BLaER1 (cell line): ENCODE data around the gene NAT10.
"Not testable (repeated sequence)": the region's sequence is repeated elsewhere in the genome, so short reads cannot be mapped to it uniquely, and the experiment has no call there.

Experiments
- H3K27ac ChIP-seq: shearing (Covaris generic); formaldehyde crosslinking; 2 replicates; pipeline ENCODE4 v1.8.1; 2022
- H3K27me3 ChIP-seq: shearing (Covaris generic); formaldehyde crosslinking; 2 replicates; pipeline ENCODE4 v1.8.1; 2022
- H3K36me3 ChIP-seq: shearing (Covaris generic); formaldehyde crosslinking; 2 replicates; pipeline ENCODE4 v1.8.1; 2022
- H3K4me1 ChIP-seq: shearing (Covaris generic); formaldehyde crosslinking; 2 replicates; pipeline ENCODE4 v1.8.1; 2022
- H3K4me2 ChIP-seq: shearing (Covaris generic); formaldehyde crosslinking; 2 replicates; pipeline ENCODE4 v1.8.1; 2022
- H3K4me3 ChIP-seq: shearing (Covaris generic); formaldehyde crosslinking; 2 replicates; pipeline ENCODE4 v1.8.1; 2022
- H3K9ac ChIP-seq: shearing (Covaris generic); formaldehyde crosslinking; 2 replicates; pipeline ENCODE4 v1.8.1; 2022
- H3K9me3 ChIP-seq: shearing (Covaris generic); formaldehyde crosslinking; 2 replicates; pipeline ENCODE4 v1.8.1; 2022
- H4K20me1 ChIP-seq: shearing (Covaris generic); formaldehyde crosslinking; 2 replicates; pipeline ENCODE4 v1.8.1; 2022
- Cebpa-rat ChIP-seq: shearing (Covaris generic); IDR thresholded peaks from 2 replicates; pipeline ENCODE4 v1.8.1; 2022

NAT10 gene

GRCh38 chr11:34176751-34177209 is 71.4 kb downstream of the NAT10 start:
- TF ChIP-seq Cebpa-rat: no peak
- H3K9me3 ChIP-seq: no peaks in the 10 kb centered on the region
- no peak overlapping the region for H3K27ac ChIP-seq
- peaks cover 10% of the 10 kb centered on the region for H3K4me1 ChIP-seq
- H3K27me3 ChIP-seq: no peaks in the 10 kb centered on the region
- no peak overlapping the region for H3K4me2 ChIP-seq
- H3K9ac ChIP-seq: no peak overlapping the region
- no peaks in the 10 kb centered on the region for H3K36me3 ChIP-seq
- no peak overlapping the region for H3K4me3 ChIP-seq
- H4K20me1 ChIP-seq: no peaks in the 10 kb centered on the region

- no peak overlapping the region for H3K4me3 ChIP-seq
- H3K27me3 ChIP-seq: no peaks in the 10 kb centered on the region
- no peak overlapping the region for H3K9ac ChIP-seq
- no peaks in the 10 kb centered on the region for H4K20me1 ChIP-seq
- peaks cover 10% of the 10 kb centered on the region for H3K4me1 ChIP-seq
- H3K27ac ChIP-seq: no peak overlapping the region
- no peak overlapping the region for H3K4me2 ChIP-seq
- no peaks in the 10 kb centered on the region for H3K36me3 ChIP-seq
- TF ChIP-seq Cebpa-rat: no peak
- H3K9me3 ChIP-seq: no peaks in the 10 kb centered on the region
Measured at GRCh38 chr11:34178209-34178821, 72.9 kb downstream of the NAT10 start.

DNA sequence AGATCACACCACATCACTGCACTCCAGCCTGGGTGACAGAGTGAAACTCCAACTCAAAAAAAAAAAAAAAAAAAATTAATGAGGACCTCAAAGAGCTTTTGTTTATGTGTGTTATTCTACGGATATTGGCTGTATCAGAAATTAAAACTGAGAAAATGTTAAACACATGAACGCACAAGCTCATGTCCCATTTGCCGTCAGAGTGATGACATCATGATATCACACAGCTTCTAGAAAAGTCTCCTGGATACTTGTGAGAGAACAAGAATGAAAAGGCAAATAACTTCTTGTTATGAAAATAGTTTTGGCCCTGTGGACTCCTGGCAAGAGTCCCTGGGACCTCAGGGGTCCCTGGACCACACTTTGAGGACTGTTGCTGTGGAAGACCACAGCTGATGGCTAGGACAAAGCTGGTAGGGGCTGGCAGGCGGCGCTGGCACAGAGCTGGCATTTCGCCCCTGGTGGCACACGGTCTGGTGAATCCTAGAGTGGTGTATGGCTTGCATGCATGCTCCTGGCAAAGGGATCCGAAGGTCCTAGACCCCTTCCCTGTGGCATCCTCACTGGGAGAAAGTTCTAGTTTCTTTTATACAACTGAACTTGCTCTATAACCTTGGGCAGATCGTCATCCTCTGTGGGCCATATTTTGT is 73.7 kb downstream of the NAT10 start:
- Histone ChIP-seq H3K9ac (no peak overlapping the region), H3K9me3 (no peaks in the 10 kb centered on the region), H3K27ac (no peak overlapping the region), H3K36me3 (no peaks in the 10 kb centered on the region), H3K4me1 (peaks cover 5% of the 10 kb centered on the region; the same call in 1 of the 2 replicates), H3K4me2 (no peak overlapping the region), H4K20me1 (no peaks in the 10 kb centered on the region), H3K4me3 (no peak overlapping the region), H3K27me3 (no peaks in the 10 kb centered on the region)
- no peak for TF ChIP-seq Cebpa-rat

GRCh38 chr11:34180040-34180813 is 74.8 kb downstream of the NAT10 start:
- Histone ChIP-seq H3K4me3 (no peak overlapping the region), H3K4me1 (no peaks in the 10 kb centered on the region), H3K9ac (no peak overlapping the region), H3K4me2 (no peak overlapping the region), H3K27ac (no peak overlapping the region), H3K9me3 (no peaks in the 10 kb centered on the region), H4K20me1 (no peaks in the 10 kb centered on the region), H3K27me3 (no peaks in the 10 kb centered on the region), H3K36me3 (no peaks in the 10 kb centered on the region)
- TF ChIP-seq Cebpa-rat: no peak

GRCh38 chr11:34180814-34181165 is 75.4 kb downstream of the NAT10 start:
- not testable (repeated sequence) for H3K27ac ChIP-seq, H3K36me3 ChIP-seq, H3K4me2 ChIP-seq, H3K4me1 ChIP-seq, H3K4me3 ChIP-seq, H3K9ac ChIP-seq, H4K20me1 ChIP-seq, H3K9me3 ChIP-seq, H3K27me3 ChIP-seq

DNA sequence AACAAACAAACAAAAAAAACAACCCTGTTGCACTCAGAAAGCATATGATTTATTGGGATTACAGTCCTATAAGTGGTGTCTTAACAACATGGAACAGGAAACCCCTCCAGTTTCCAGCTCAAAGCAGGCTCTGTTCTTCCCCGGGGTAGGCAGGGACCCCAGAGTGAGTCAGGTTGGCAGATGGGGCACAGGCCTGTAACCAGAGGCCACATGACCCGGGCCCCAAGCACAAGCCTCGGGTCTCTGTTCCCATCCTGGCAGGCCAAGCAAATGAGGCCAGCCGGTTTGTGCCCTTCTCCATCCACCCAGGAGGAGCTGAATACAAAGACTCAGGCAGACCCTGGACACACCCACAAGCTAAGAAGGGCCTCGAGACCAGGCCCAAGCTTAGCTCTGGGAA is 75.8 kb downstream of the NAT10 start:
- no peaks in the 10 kb centered on the region for H3K36me3 ChIP-seq
- H3K9me3 ChIP-seq: no peaks in the 10 kb centered on the region
- TF ChIP-seq Cebpa-rat: no peak
- H3K4me2 ChIP-seq: no peak overlapping the region
- H3K4me3 ChIP-seq: no peak overlapping the region
- no peaks in the 10 kb centered on the region for H4K20me1 ChIP-seq
- H3K27ac ChIP-seq: no peak overlapping the region
- H3K27me3 ChIP-seq: no peaks in the 10 kb centered on the region
- H3K9ac ChIP-seq: no peak overlapping the region
- no peaks in the 10 kb centered on the region for H3K4me1 ChIP-seq

GRCh38 chr11:34181856-34182405 is 76.5 kb downstream of the NAT10 start:
- H3K4me3 ChIP-seq: no peak overlapping the region
- H3K36me3 ChIP-seq: no peaks in the 10 kb centered on the region
- no peak for TF ChIP-seq Cebpa-rat
- no peaks in the 10 kb centered on the region for H3K4me1 ChIP-seq
- H3K9me3 ChIP-seq: no peaks in the 10 kb centered on the region
- no peaks in the 10 kb centered on the region for H4K20me1 ChIP-seq
- no peak overlapping the region for H3K9ac ChIP-seq
- no peak overlapping the region for H3K27ac ChIP-seq
- H3K4me2 ChIP-seq: no peak overlapping the region
- no peaks in the 10 kb centered on the region for H3K27me3 ChIP-seq

DNA sequence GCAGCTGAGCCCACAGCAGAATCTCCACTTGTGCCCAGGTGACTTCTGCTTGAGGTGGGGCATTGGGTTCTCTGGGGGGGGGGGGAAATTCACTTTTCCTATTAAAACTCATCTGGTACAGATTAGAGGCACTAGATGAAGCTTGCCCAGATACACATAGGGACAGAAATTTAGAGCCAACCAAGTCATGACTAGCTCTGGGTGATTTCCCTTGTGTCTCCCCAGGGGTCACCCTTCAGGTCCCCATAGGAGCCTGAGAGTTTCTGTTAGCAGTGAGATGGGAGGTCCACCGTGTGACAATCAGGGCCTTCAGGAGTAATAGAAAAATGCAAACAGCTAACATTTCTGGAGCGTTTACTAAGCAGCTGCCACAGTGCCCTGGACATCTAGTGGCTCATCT is 77.0 kb downstream of the NAT10 start:
- TF ChIP-seq Cebpa-rat: no peak
- Histone ChIP-seq H3K27me3 (no peaks in the 10 kb centered on the region), H3K4me2 (no peak overlapping the region), H3K27ac (no peak overlapping the region), H3K9me3 (no peaks in the 10 kb centered on the region), H3K9ac (no peak overlapping the region), H3K4me3 (no peak overlapping the region), H3K4me1 (no peaks in the 10 kb centered on the region), H3K36me3 (no peaks in the 10 kb centered on the region), H4K20me1 (no peaks in the 10 kb centered on the region)

GRCh38 chr11:34182921-34183685 is 77.7 kb downstream of the NAT10 start:
- H3K4me1 ChIP-seq: no peaks in the 10 kb centered on the region
- no peaks in the 10 kb centered on the region for H4K20me1 ChIP-seq
- no peaks in the 10 kb centered on the region for H3K9me3 ChIP-seq
- no peak overlapping the region for H3K4me2 ChIP-seq
- H3K9ac ChIP-seq: no peak overlapping the region
- H3K27me3 ChIP-seq: no peaks in the 10 kb centered on the region
- no peaks in the 10 kb centered on the region for H3K36me3 ChIP-seq
- H3K27ac ChIP-seq: no peak overlapping the region
- H3K4me3 ChIP-seq: no peak overlapping the region
- TF ChIP-seq Cebpa-rat: no peak
